Keratinocyte (primary cell): ENCODE results near the gene RBCK1. TPM values are rescaled to one million over a fixed set of nuclear protein-coding genes. Genes with fewer than 3 reads are reported as not detected.
A peak's percentile ranks its signal among the peaks of the same experiment; 100 is the strongest.

Experiments
- DNase-seq: peaks from one replicate; pipeline ENCODE4 v3.0.0-alpha.2; 2011; ENCODE audit warnings: low read depth, missing footprints, low spot score
- FAIRE-seq: peaks from 2 replicates; lab custom pipeline; 2011; peaks lifted over from hg19 to GRCh38; lab: Jason Lieb, UNC
- H2AFZ ChIP-seq: 2 replicates; pipeline ENCODE4 v1.6.0; 2012; ENCODE audit warnings: low read length, control low read depth, inconsistent platforms; ENCODE audit not compliant: control insufficient read depth
- H3K27ac ChIP-seq: 2 replicates; pipeline ENCODE4 v1.5.1; 2011; ENCODE audit warnings: low read length; ENCODE audit not compliant: control insufficient read depth, insufficient read depth
- H3K27me3 ChIP-seq: 3 replicates; pipeline ENCODE4 v1.6.0; 2011; ENCODE audit warnings: low read length; ENCODE audit not compliant: control insufficient read depth, insufficient read depth; ENCODE audit errors: extremely low read depth
- H3K36me3 ChIP-seq, 2 experiments: 2 replicates in 1 of 2; 3 replicates in 1 of 2; pipeline ENCODE4 v1.5.1; 2011; ENCODE audit warnings: low read length in 2 of 2, mild to moderate bottlenecking in 1 of 2; ENCODE audit not compliant: control insufficient read depth in 2 of 2, insufficient read depth in 2 of 2; ENCODE audit errors: extremely low read depth in 1 of 2
- H3K4me1 ChIP-seq: 3 replicates; pipeline ENCODE4 v1.5.1; 2011; ENCODE audit warnings: low read length; ENCODE audit not compliant: control insufficient read depth, insufficient read depth; ENCODE audit errors: extremely low read depth
- H3K4me2 ChIP-seq: 3 replicates; pipeline ENCODE4 v1.6.0; 2011; ENCODE audit warnings: low read depth, low read length; ENCODE audit not compliant: control insufficient read depth, insufficient read depth; ENCODE audit errors: extremely low read depth
- H3K4me3 ChIP-seq, 3 experiments: fragments of 200-600 bp in 1 of 3; sonication (generic) in 1 of 3; 2 replicates in 2 of 3; 3 replicates in 1 of 3; pipeline ENCODE4 v1.5.1; 2011 to 2016; ENCODE audit warnings: low read length in 3 of 3, mild to moderate bottlenecking in 3 of 3, control low read depth in 2 of 3, inconsistent platforms in 1 of 3, low read depth in 1 of 3, mixed read lengths in 1 of 3, mixed run types in 1 of 3, moderate library complexity in 1 of 3; ENCODE audit not compliant: control insufficient read depth in 2 of 3, insufficient read depth in 2 of 3; ENCODE audit errors: extremely low read depth in 1 of 3
- H3K79me2 ChIP-seq: 2 replicates; pipeline ENCODE4 v1.6.0; 2012; ENCODE audit warnings: low read length; ENCODE audit not compliant: control insufficient read depth, insufficient read depth
- H3K9ac ChIP-seq: 3 replicates; pipeline ENCODE4 v1.6.0; 2011; ENCODE audit warnings: low read length; ENCODE audit not compliant: control insufficient read depth, insufficient read depth; ENCODE audit errors: extremely low read depth
- H3K9me1 ChIP-seq: 3 replicates; pipeline ENCODE4 v1.6.0; 2011; ENCODE audit warnings: low read length; ENCODE audit not compliant: control insufficient read depth, insufficient read depth; ENCODE audit errors: extremely low read depth
- H3K9me3 ChIP-seq: 2 replicates; pipeline ENCODE4 v1.5.1; 2012; ENCODE audit warnings: low read depth, low read length; ENCODE audit not compliant: control insufficient read depth
- H4K20me1 ChIP-seq: 3 replicates; pipeline ENCODE4 v1.6.0; 2011; ENCODE audit warnings: low read length; ENCODE audit not compliant: control insufficient read depth, insufficient read depth; ENCODE audit errors: extremely low read depth
- EZH2 ChIP-seq: IDR thresholded peaks from one replicate; pipeline ENCODE4 v1.6.1; 2012; ENCODE audit warnings: inconsistent platforms, mild to moderate bottlenecking, low read length, moderate library complexity
- dilution Hi-C: fragments of 300-500 bp; cut with MboI; formaldehyde crosslinking; loops from one replicate; pipeline ENCODE4 v1.7.0; 2020; ENCODE audit warnings: low sequenced_read_pairs; ENCODE audit not compliant: extremely low pct_ligation_motif_present
- polyA plus RNA-seq, 5 experiments: library from polyadenylated mRNA; depleted of rRNA in 3 of 5; stranded (reverse) in 3 of 5; stranded (forward) in 1 of 5; unstranded in 1 of 5; fragments of >200 nt; gene quantifications; 1 replicate in 1 of 5; 2 replicates in 3 of 5; 3 replicates in 1 of 5; pipeline versions ENCODE4 v1.2.1 to v1.2.3, GENCODE V29; 2011 to 2012; ENCODE audit warnings: missing spikeins in 2 of 5, low read depth in 1 of 5, low replicate concordance in 1 of 5
- TF ChIP-seq, protein P1 (sequence below), 3 experiments: IDR thresholded peaks in 1 of 3; conservative IDR thresholded peaks in 1 of 3; optimal IDR thresholded peaks in 1 of 3; 2 replicates in 2 of 3; 3 replicates in 1 of 3; pipeline versions ENCODE3 to v1.5.1; 2011; ENCODE audit warnings: low read length in 3 of 3, mild to moderate bottlenecking in 3 of 3, moderate library complexity in 2 of 3, control low read depth in 1 of 3, inconsistent platforms in 1 of 3; ENCODE audit not compliant: insufficient read depth in 2 of 3; ENCODE audit errors: extremely low read depth in 1 of 3

RBCK1 gene
- polyA plus RNA-seq, 1 donor (not counting 4 experiments of a cell fraction or from before 2014, with no cell fraction given) = 136 TPM

DNA sequence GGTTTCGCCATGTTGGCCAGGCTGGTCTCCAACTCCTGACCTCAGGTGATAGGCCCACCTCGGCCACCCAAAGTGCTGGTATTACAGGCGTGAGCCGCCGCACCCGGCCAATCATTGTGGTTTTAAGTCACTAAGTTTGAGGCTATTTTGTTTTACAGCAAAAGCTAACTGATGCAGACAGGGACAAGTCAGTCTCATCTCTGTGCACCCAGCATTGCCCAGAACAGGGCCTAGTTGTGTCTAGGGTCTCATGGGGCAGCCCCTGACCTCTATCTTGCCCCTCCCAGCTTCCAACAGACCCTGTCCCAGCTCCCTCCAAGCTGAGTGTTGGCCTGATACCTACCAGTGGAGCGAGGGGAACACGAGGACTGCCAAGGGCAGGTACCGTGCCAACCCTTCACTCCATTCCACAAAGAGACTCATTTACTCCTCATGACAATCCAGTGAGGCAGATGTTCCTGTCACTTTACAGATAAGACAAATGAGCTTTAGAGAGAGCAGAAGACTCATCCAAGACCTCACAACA lies 8.9 kb upstream of the RBCK1 start:
- no peaks in the 10 kb centered on the region for H3K27me3 ChIP-seq
- no peaks in the 10 kb centered on the region for H3K9me1 ChIP-seq
- no peak overlapping the region for H3K9ac ChIP-seq
- no peak overlapping the region for H2AFZ ChIP-seq
- peak overlapping the region; percentile 28 for H3K27ac ChIP-seq
- H3K79me2 ChIP-seq = no peaks in the 10 kb centered on the region
- dilution Hi-C loops = no loop called here
- no peak overlapping the region for H3K4me2 ChIP-seq
- H3K36me3 ChIP-seq = peaks cover 26 to 38% of the 10 kb centered on the region in 2 experiments
- no peaks in the 10 kb centered on the region for H3K9me3 ChIP-seq
- TF ChIP-seq EZH2 = no peak
- TF ChIP-seq, protein P1, sequence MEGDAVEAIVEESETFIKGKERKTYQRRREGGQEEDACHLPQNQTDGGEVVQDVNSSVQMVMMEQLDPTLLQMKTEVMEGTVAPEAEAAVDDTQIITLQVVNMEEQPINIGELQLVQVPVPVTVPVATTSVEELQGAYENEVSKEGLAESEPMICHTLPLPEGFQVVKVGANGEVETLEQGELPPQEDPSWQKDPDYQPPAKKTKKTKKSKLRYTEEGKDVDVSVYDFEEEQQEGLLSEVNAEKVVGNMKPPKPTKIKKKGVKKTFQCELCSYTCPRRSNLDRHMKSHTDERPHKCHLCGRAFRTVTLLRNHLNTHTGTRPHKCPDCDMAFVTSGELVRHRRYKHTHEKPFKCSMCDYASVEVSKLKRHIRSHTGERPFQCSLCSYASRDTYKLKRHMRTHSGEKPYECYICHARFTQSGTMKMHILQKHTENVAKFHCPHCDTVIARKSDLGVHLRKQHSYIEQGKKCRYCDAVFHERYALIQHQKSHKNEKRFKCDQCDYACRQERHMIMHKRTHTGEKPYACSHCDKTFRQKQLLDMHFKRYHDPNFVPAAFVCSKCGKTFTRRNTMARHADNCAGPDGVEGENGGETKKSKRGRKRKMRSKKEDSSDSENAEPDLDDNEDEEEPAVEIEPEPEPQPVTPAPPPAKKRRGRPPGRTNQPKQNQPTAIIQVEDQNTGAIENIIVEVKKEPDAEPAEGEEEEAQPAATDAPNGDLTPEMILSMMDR (optimal IDR thresholded peaks at IDR 0.05 in 1 of 3, IDR thresholded peaks at IDR 0.05 in 1 of 3, conservative IDR thresholded peaks at IDR 0.05 in 1 of 3; ENCODE audit: extremely low read depth in 1 of 3, insufficient read depth in 2 of 3, low read length in 3 of 3) = no peak
- H4K20me1 ChIP-seq = no peaks in the 10 kb centered on the region
- DNase-seq = no peak
- no peak for FAIRE-seq
- peaks cover 28% of the 10 kb centered on the region for H3K4me1 ChIP-seq
- no peak overlapping the region for H3K4me3 ChIP-seq

DNA sequence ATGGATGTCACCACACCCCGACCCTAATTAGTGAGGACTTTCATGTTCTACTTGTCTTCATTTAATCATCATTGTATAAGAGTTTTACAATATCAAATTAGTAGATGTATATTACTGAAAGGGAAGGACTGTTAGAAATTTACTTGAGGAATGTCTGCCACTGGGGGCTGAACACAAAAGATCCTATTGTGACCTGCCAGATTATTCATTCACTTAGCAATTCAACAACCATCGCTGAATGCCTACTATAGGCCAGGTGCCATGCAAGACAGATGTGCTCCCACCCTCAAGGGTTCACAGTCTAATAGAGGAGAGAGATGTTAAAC lies 8.0 kb upstream of the RBCK1 start:
- Histone ChIP-seq H3K4me1 (peaks cover 28% of the 10 kb centered on the region), H3K9me1 (no peaks in the 10 kb centered on the region), H3K4me3 (no peak overlapping the region), H3K9ac (no peak overlapping the region), H3K79me2 (no peaks in the 10 kb centered on the region), H2AFZ (peak overlapping the region; percentile 1), H3K9me3 (no peaks in the 10 kb centered on the region), H4K20me1 (no peaks in the 10 kb centered on the region), H3K27ac (peak overlapping the region; percentile 92), H3K36me3 (peaks cover 21 to 30% of the 10 kb centered on the region in 2 experiments), H3K27me3 (no peaks in the 10 kb centered on the region), H3K4me2 (no peak overlapping the region)
- dilution Hi-C loops = no loop called here
- no peak for TF ChIP-seq EZH2
- TF ChIP-seq, protein P1 (optimal IDR thresholded peaks at IDR 0.05 in 1 of 3, IDR thresholded peaks at IDR 0.05 in 1 of 3, conservative IDR thresholded peaks at IDR 0.05 in 1 of 3; ENCODE audit: extremely low read depth in 1 of 3, insufficient read depth in 2 of 3, low read length in 3 of 3) = no peak
- no peak for FAIRE-seq
- DNase-seq = no peak
